C1 segment of cervical spinal cord (tissue), 14 donors: ENCODE results near the gene FAM227B.
"Not testable (repeated sequence)": the region's sequence is repeated elsewhere in the genome, so short reads cannot be mapped to it uniquely, and the experiment has no call there.

Experiments
- DNase-seq, 14 donors: peaks; one replicate each; lab custom pipeline; 2025; lab: John Stamatoyannopoulos, UW

Gene FAM227B

GRCh38 chr15:49620658-49621368, at the start of gene FAM227B, which contains the start of gene DTWD1:
FAM227B (minus strand) TSS chr15:49620818; CDS start chr15:49615171, 5,647 bp downstream.
DTWD1 (plus strand) TSS chr15:49621048; CDS start chr15:49625168, 4,120 bp downstream.
- peak; percentile 69 to 96 (median 92) for DNase-seq

GRCh38 chr15:49669288-49669687, 48.7 kb upstream of the FAM227B start:
- no peak for DNase-seq

- not testable (repeated sequence) for DNase-seq
Observed at GRCh38 chr15:49666486-49666885, 45.9 kb upstream of the FAM227B start.

DNA sequence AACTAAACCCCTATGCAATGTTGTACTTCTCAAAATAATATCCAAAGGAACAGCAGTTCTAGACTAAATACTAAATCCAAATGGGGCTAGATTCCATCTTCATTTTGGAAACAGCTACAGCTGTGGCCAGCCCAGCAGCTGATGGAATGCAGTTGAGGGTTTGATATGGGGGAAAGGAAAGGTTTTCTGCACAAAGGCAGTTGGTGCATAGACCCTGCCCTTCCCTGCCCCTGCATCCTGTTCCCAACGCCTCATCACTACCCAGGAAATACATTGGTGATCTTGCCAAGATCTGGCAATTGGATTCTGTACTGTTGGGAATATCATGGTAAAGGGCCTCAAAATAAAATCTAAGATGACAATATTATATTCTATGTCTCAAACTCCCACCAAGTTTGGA, 44.1 kb upstream of the FAM227B start:
- DNase-seq: no peak

DNA sequence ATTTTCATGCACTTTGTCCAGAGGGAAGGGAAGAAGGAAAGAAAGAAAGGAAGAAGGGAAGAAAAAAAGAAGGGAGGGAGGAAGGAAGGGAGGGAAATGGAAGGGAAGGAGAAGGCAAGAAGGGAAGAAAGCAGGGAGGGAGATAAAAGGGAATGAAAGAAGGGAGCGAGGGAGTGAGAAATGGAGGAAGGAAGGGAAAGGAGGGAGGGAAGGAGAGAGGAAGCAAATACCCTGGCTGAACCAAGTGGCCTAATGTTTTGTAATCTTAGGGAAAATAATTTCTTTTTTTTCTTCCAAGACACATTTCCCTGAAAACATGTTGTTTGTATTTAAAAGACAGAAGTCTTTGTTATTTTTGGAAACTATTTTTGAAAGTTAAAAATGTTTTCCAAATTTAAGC, 36.1 kb upstream of the FAM227B start:
- no peak for DNase-seq

GRCh38 chr15:49652922-49653321, 32.3 kb upstream of the FAM227B start:
- no peak for DNase-seq

- no peak for DNase-seq
Observed at GRCh38 chr15:49650676-49651075, 30.1 kb upstream of the FAM227B start.

GRCh38 chr15:49649987-49650386, 29.4 kb upstream of the FAM227B start:
- DNase-seq: no peak

- DNase-seq: no peak
Observed at GRCh38 chr15:49646891-49647290, 26.3 kb upstream of the FAM227B start.

- no peak for DNase-seq
Observed at GRCh38 chr15:49645941-49646340, 25.3 kb upstream of the FAM227B start.

- DNase-seq: no peak
Observed at GRCh38 chr15:49645277-49645676, 24.7 kb upstream of the FAM227B start.

GRCh38 chr15:49644364-49644794, 23.8 kb upstream of the FAM227B start:
- no peak for DNase-seq

GRCh38 chr15:49637857-49638256, 17.2 kb upstream of the FAM227B start:
- DNase-seq: no peak

DNA sequence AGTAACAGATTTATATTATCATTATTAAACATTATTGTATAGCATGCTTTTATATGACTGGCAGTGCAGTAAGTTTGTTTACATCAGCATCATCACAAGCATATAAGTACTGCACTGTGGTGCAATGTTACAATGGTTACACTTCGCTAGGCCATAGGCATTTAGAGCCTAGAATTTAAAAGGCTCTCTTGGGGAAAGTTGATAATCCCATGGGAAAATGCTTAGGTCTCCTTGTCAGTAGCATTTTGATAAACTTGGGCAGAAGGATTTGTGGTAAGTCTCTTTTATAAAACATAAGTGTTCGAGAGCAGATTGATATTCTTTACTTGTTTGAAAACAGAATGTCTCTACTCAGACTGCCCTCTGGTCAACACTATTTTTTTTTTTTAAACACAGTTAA, 7.8 kb upstream of the FAM227B start:
- DNase-seq: no peak

DNA sequence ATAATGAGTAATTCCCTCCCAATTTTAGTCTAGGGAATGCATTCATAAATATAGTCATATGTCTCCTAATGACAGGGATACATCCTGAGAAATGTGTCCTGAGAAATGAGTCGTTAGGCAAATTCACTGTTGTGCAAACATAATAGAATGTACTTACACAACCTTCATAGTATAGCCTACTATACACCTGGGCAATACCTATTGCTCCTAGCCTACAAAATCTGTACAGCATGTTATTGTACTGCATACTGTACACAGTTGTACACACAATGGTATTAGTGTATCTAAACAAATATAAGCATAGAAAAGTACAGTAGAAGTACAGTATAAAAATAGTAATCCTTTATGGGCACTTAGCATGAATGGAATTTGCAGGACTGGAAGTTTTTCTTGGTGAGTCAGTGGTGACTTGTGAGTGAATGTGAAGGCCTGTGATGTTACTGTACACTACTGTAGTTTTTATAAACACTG, 6.8 kb upstream of the FAM227B start:
- DNase-seq: no peak

- no peak for DNase-seq
Observed at GRCh38 chr15:49625460-49626036, 4.9 kb upstream of the FAM227B start.

- no peak for DNase-seq
Observed at GRCh38 chr15:49624056-49624455, 3.4 kb upstream of the FAM227B start.

- DNase-seq: no peak
Observed at GRCh38 chr15:49622561-49622960, 1.9 kb upstream of the FAM227B start.

- no peak for DNase-seq
Observed at GRCh38 chr15:49621887-49622286, 1.3 kb upstream of the FAM227B start.

- peak in 1 of 14 donors; percentile 28 for DNase-seq
Observed at GRCh38 chr15:49621401-49621811, 788 bp upstream of the FAM227B start.

GRCh38 chr15:49620199-49620598, 419 bp downstream of the FAM227B start:
- DNase-seq: peak in 1 of 14 donors; percentile 26

- DNase-seq: no peak
Observed at GRCh38 chr15:49619226-49619625, 1.4 kb downstream of the FAM227B start.

DNA sequence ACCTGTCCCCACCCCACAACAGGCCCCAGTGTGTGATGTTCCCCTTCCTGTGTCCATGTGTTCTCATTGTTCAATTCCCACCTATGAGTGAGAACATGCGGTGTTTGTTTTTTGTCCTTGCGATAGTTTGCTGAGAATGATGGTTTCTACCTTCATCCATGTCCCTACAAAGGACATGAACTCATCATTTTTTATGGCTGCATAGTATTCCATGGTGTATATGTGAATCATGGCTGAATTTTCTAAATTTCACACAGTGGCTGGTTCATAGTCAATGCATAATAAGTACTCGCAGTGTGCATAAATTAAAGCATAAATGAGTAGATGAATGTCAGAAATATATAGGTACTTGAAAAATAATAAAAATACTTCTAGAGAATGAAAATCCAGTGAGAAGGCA, 8.4 kb downstream of the FAM227B start:
- DNase-seq: not testable (repeated sequence)
